Measurements from ENCODE around the gene GATA6.

- TF ChIP-seq ZEB2 (tag by site-specific recombination; IDR thresholded peaks at IDR 0.05) (no peak), CTCF (tag by site-specific recombination; IDR thresholded peaks at IDR 0.05) (no peak), ZNF24 (tag by site-specific recombination; IDR thresholded peaks at IDR 0.05) (no peak), WT1 (tag by site-specific recombination; IDR thresholded peaks at IDR 0.05) (peak; percentile 21; the same call in 1 of the 2 replicates)
- TF ChIP-seq, protein P1, sequence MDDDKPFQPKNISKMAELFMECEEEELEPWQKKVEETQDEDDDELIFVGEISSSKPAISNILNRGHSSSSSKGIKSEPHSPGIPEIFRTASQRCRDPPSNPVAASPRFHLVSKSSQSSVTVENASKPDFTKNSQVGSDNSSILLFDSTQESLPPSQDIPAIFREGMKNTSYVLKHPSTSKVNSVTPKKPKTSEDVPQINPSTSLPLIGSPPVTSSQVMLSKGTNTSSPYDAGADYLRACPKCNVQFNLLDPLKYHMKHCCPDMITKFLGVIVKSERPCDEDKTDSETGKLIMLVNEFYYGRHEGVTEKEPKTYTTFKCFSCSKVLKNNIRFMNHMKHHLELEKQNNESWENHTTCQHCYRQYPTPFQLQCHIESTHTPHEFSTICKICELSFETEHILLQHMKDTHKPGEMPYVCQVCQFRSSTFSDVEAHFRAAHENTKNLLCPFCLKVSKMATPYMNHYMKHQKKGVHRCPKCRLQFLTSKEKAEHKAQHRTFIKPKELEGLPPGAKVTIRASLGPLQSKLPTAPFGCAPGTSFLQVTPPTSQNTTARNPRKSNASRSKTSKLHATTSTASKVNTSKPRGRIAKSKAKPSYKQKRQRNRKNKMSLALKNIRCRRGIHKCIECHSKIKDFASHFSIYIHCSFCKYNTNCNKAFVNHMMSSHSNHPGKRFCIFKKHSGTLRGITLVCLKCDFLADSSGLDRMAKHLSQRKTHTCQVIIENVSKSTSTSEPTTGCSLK (tag by site-specific recombination; IDR thresholded peaks at IDR 0.05), result no peak
- TF ChIP-seq, protein P2, sequence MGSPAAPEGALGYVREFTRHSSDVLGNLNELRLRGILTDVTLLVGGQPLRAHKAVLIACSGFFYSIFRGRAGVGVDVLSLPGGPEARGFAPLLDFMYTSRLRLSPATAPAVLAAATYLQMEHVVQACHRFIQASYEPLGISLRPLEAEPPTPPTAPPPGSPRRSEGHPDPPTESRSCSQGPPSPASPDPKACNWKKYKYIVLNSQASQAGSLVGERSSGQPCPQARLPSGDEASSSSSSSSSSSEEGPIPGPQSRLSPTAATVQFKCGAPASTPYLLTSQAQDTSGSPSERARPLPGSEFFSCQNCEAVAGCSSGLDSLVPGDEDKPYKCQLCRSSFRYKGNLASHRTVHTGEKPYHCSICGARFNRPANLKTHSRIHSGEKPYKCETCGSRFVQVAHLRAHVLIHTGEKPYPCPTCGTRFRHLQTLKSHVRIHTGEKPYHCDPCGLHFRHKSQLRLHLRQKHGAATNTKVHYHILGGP (tag by site-specific recombination; IDR thresholded peaks at IDR 0.05), result no peak
Measured at GRCh38 chr18:22203536-22204213, 34.3 kb downstream of the GATA6 start.

All from HEK293 (cell line).